ENCODE results near the gene AIPL1.

DNA sequence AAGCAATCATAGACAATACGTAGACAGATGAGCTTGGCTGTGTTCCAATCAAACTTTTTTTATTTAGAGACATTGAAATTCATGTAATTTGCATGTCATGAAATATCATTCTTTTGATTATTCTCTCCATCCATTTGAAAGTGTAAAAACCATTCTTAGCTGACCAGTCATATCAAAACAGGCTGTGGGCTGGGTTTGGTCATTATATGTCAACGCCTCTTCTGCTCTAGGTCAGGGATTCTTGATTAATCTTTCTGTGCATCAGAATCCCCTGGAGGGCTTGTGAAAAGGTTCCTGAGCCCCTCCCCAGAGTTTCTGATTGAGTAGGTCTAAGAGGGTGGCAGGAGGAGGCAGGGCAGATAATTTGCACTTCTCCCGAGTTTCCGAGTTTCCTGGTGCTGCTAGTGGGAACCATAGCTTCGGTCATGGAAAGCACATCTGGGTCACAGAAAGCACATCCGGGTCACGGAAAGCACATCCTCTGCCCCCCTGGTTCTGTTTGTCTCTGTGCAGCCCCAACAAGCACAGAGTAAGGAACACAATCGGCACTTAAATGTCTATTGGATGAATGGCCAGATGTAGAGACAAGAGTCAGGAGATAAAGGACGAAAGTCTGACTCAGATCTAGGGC lies 25.7 kb upstream of the AIPL1 start:
- TF ChIP-seq POLR2A (IDR thresholded peaks at IDR 0.05): no peak
- TF ChIP-seq CTCF (IDR thresholded peaks at IDR 0.05): no peak
